Testis (tissue), 5 donors: ENCODE results near the gene CHODL. TPM values are rescaled to one million over a fixed set of nuclear protein-coding genes. Genes with fewer than 3 reads are reported as not detected.

Experiments
- DNase-seq: peaks from one replicate; pipeline ENCODE4 v3.0.0-alpha.2; 2019
- H3K27ac ChIP-seq, 2 donors: fragments of 200-600 bp; sonication (generic); one replicate each; pipeline ENCODE4 v1.5.1; 2019
- H3K27me3 ChIP-seq: fragments of 200-600 bp; sonication (generic); one replicate; pipeline ENCODE4 v1.5.1; 2019
- H3K36me3 ChIP-seq: fragments of 200-600 bp; sonication (generic); one replicate; pipeline ENCODE4 v1.5.1; 2017; ENCODE audit warnings: low read depth; ENCODE audit errors: missing control alignments
- H3K4me1 ChIP-seq: fragments of 200-600 bp; sonication (generic); one replicate; pipeline ENCODE4 v1.5.1; 2019
- H3K4me3 ChIP-seq, 2 donors: fragments of 200-600 bp; sonication (generic); one replicate each; pipeline ENCODE4 v1.5.1; 2017 to 2019
- H3K9me3 ChIP-seq: fragments of 200-600 bp; sonication (generic); one replicate; pipeline ENCODE4 v1.5.1; 2017
- CTCF ChIP-seq, 3 experiments: fragments of 450-650 bp in 2 of 3; fragments of 200-600 bp in 1 of 3; sonication (generic) in 1 of 3; IDR thresholded peaks; one replicate each; pipeline ENCODE4 v1.5.1; 2016 to 2019; ENCODE audit warnings: antibody characterized with exemption in 3 of 3, mild to moderate bottlenecking in 2 of 3, moderate library complexity in 1 of 3
- POLR2A ChIP-seq: fragments of 450-650 bp; IDR thresholded peaks from one replicate; pipeline ENCODE4 v1.6.1; 2017; ENCODE audit warnings: antibody characterized with exemption, mild to moderate bottlenecking, moderate library complexity
- WGBS, 2 donors: methylation state at CpG; one replicate each; pipeline ENCODE4 v1.1.5; 2018; 5-methylcytosine and 5-hydroxymethylcytosine counted together
- intact Hi-C: fragments of 100-400 bp; cut with DNase I; formaldehyde crosslinking; loops from one replicate; pipeline ENCODE4 v1.15.1; 2023; ENCODE audit warnings: low total_unique reads
- long read RNA-seq, 2 donors: transcript quantifications; one replicate each; lab custom pipeline, GENCODE V29; 2026
- polyA plus RNA-seq: library from polyadenylated mRNA; stranded (reverse); fragments of 350-450 nt; fragmentation: Illumina TruSeq; extraction: RNeasy Lipid Tissue Mini Kit (QIAGEN cat#74804); gene quantifications from one replicate; pipeline ENCODE4 v1.2.3, GENCODE V29; 2014; ENCODE audit warnings: low read depth, low replicate concordance; ENCODE audit not compliant: insufficient read depth
- total RNA-seq, 2 donors: library from RNA; depleted of rRNA; stranded (reverse); fragments of >200 nt; gene quantifications; one replicate each; pipeline ENCODE4 v1.2.3, GENCODE V29; 2016

CHODL gene, protein sequence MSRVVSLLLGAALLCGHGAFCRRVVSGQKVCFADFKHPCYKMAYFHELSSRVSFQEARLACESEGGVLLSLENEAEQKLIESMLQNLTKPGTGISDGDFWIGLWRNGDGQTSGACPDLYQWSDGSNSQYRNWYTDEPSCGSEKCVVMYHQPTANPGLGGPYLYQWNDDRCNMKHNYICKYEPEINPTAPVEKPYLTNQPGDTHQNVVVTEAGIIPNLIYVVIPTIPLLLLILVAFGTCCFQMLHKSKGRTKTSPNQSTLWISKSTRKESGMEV
- total RNA-seq (100 to 1,000 TPM; 123 to 145 TPM), polyA plus RNA-seq (70.5 TPM)
- long read RNA-seq, donor 1, partial matches to known transcripts, result 0 of 2 reads
- long read RNA-seq, donor 1, other reads (novel, unspliced or antisense), result 0 of 2 reads
- long read RNA-seq, donor 2, result 0 reads

DNA sequence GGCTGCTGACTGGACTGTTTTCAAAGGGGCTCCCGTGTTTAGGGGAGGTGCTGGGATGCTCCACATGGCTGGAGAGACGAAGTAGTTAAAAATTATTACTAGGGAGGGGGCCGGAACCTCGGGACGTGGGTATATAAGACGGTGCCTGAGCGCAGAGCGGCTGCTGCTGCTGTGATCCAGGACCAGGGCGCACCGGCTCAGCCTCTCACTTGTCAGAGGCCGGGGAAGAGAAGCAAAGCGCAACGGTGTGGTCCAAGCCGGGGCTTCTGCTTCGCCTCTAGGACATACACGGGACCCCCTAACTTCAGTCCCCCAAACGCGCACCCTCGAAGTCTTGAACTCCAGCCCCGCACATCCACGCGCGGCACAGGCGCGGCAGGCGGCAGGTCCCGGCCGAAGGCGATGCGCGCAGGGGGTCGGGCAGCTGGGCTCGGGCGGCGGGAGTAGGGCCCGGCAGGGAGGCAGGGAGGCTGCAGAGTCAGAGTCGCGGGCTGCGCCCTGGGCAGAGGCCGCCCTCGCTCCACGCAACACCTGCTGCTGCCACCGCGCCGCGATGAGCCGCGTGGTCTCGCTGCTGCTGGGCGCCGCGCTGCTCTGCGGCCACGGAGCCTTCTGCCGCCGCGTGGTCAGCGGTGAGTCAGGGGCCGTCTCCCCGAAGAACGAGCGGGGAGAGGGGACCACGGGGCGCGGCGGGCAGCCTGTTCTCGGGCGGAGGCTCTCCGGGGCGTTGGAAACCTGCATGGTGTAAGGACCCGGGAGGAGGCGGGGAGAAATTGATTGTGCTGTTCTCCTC lies at the start of gene CHODL:
Gene CHODL (plus strand): TSS at position 163 of the 793 bp plus-strand sequence. CDS start 391 bp downstream, at position 554.
- Histone ChIP-seq H3K4me1 (no peaks in the 10 kb centered on the region), H3K36me3 (no peaks in the 10 kb centered on the region), H3K9me3 (no peaks in the 10 kb centered on the region), H3K4me3 (peak within 1 kb of the TSS; percentile 47 to 70), H3K27ac (peak within 1 kb of the TSS; percentile 67 to 68), H3K27me3 (no peaks in the 10 kb centered on the region)
- intact Hi-C loops, result no loop called here
- TF ChIP-seq CTCF (IDR thresholded peaks at IDR 0.05) (no peak), POLR2A (no peak)
- 1% methylated on average over 20 to 52 of the region's 72 CpGs for WGBS, 2 donors
- peak; percentile 89 for DNase-seq

- Histone ChIP-seq H3K27me3 (no peaks in the 10 kb centered on the region), H3K27ac (no peak overlapping the region), H3K4me1 (no peaks in the 10 kb centered on the region), H3K4me3 (no peak overlapping the region), H3K36me3 (no peaks in the 10 kb centered on the region), H3K9me3 (no peaks in the 10 kb centered on the region)
- TF ChIP-seq POLR2A (no peak), CTCF (IDR thresholded peaks at IDR 0.05) (peak in 1 of 3 experiments; percentile 2)
- intact Hi-C loops, result no loop called here
- DNase-seq, result no peak
- 95% methylated on average over 1 of the region's 1 CpG for WGBS, 2 donors
Observed at GRCh38 chr21:18204931-18205330, 39.7 kb upstream of the CHODL start.

DNA sequence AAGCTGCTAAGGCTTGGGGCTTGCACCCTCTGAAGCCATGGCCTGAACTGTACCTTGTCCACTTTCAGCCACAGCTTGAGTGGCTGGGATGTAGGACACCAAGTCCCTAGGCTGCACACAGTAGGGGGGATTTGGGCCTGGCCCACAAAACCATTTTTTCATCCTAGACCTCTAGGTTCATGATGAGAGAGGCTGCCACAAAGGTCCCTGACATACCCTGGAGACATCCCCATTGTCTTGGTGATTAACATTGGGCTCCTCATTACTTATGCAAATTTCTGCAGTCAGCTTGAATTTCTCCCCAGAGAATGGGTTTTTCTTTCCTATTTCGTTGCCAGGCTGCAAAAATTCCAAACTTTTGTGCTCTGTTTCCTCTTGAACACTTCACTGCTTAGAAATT lies 26.3 kb upstream of the CHODL start:
- WGBS, 2 donors, result 43 to 60% methylated on average over 1 of the region's 1 CpG
- Histone ChIP-seq H3K27ac (no peak overlapping the region), H3K27me3 (no peaks in the 10 kb centered on the region), H3K9me3 (no peaks in the 10 kb centered on the region), H3K4me3 (no peak overlapping the region), H3K4me1 (no peaks in the 10 kb centered on the region), H3K36me3 (no peaks in the 10 kb centered on the region)
- intact Hi-C loops, result no loop called here
- DNase-seq, result no peak
- TF ChIP-seq POLR2A (no peak), CTCF (IDR thresholded peaks at IDR 0.05) (no peak)

DNA sequence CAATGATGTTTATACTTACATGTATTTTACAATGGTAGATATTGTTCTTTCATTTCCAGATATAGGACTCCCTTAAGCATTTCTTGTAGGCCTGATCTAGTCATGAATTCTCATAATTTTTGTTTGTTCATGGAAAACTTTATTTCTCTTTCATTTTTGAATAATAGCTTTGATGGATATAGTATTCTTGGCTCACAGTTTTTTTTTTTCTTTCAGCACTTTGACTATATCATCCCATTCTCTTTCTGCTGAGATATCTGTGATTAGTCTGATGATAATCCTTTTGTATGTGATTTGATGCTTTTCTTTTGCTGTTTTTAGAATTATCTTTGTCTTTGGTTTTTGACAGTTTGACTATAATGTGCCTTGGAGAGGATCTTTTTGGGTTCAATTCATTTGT lies 24.1 kb upstream of the CHODL start:
- no peaks in the 10 kb centered on the region for H3K36me3 ChIP-seq
- no peaks in the 10 kb centered on the region for H3K9me3 ChIP-seq
- H3K4me3 ChIP-seq, result no peak overlapping the region
- TF ChIP-seq POLR2A, result no peak
- no peak for TF ChIP-seq CTCF (IDR thresholded peaks at IDR 0.05)
- intact Hi-C loops, result no loop called here
- no peaks in the 10 kb centered on the region for H3K4me1 ChIP-seq
- H3K27me3 ChIP-seq, result no peaks in the 10 kb centered on the region
- DNase-seq, result no peak
- H3K27ac ChIP-seq, result no peak overlapping the region
